Fibroblast of lung (primary cell): ENCODE data around the gene DNAH17. TPM values are rescaled to one million over a fixed set of nuclear protein-coding genes. Genes with fewer than 3 reads are reported as not detected.
A peak's percentile ranks its signal among the peaks of the same experiment; 100 is the strongest.

Source experiments
- DNase-seq, 2 donors: peaks; one replicate each; pipeline versions ENCODE4 v3.0.0 to v3.0.0-alpha.2; 2010; ENCODE audit warnings: low read depth in 2 of 2
- H2AFZ ChIP-seq: 2 replicates; pipeline ENCODE4 v1.5.1; 2012; ENCODE audit warnings: low read length, control low read depth, inconsistent platforms
- H3K27ac ChIP-seq: 2 replicates; pipeline ENCODE4 v1.5.1; 2011; ENCODE audit warnings: low read length, control low read depth; ENCODE audit not compliant: insufficient read depth
- H3K27me3 ChIP-seq: 2 replicates; pipeline ENCODE4 v1.5.1; 2011; ENCODE audit warnings: mild to moderate bottlenecking, low read length; ENCODE audit not compliant: control insufficient read depth, insufficient read depth
- H3K36me3 ChIP-seq: 2 replicates; pipeline ENCODE4 v1.5.1; 2011; ENCODE audit warnings: low read length; ENCODE audit not compliant: control insufficient read depth, insufficient read depth
- H3K4me1 ChIP-seq: 2 replicates; pipeline ENCODE4 v1.5.1; 2011; ENCODE audit warnings: low read length; ENCODE audit not compliant: control insufficient read depth, insufficient read depth; ENCODE audit errors: extremely low read depth
- H3K4me2 ChIP-seq: 2 replicates; pipeline ENCODE4 v1.5.1; 2011; ENCODE audit warnings: low read length, control low read depth; ENCODE audit not compliant: insufficient read depth; ENCODE audit errors: extremely low read depth
- H3K4me3 ChIP-seq, 4 experiments: fragments of 200-600 bp in 1 of 4; sonication (generic) in 1 of 4; replicated peaks in 1 of 4; 2 replicates each; pipeline ENCODE4 v1.5.1; 2011 to 2016; ENCODE audit warnings: low read length in 4 of 4, low read depth in 3 of 4, mild to moderate bottlenecking in 3 of 4, control low read depth in 2 of 4, inconsistent platforms in 1 of 4, mixed read lengths in 1 of 4; ENCODE audit not compliant: insufficient read depth in 1 of 4; ENCODE audit errors: control extremely low read depth in 1 of 4
- H3K79me2 ChIP-seq: 2 replicates; pipeline ENCODE4 v1.5.1; 2012; ENCODE audit warnings: mild to moderate bottlenecking, low read length, inconsistent platforms; ENCODE audit not compliant: control insufficient read depth, insufficient read depth
- H3K9ac ChIP-seq: 2 replicates; pipeline ENCODE4 v1.5.1; 2011; ENCODE audit warnings: mild to moderate bottlenecking, low read length, control low read depth; ENCODE audit not compliant: insufficient read depth
- H3K9me3 ChIP-seq: 2 replicates; pipeline ENCODE4 v1.5.1; 2012; ENCODE audit warnings: low read depth, low read length; ENCODE audit not compliant: control insufficient read depth, insufficient read depth
- H4K20me1 ChIP-seq: 2 replicates; pipeline ENCODE4 v1.5.1; 2011; ENCODE audit warnings: low read length; ENCODE audit not compliant: control insufficient read depth, insufficient read depth; ENCODE audit errors: extremely low read depth
- EZH2 ChIP-seq: IDR thresholded peaks from 2 replicates; pipeline ENCODE4 v1.5.1; 2012; ENCODE audit warnings: low read length, control low read depth, mild to moderate bottlenecking; ENCODE audit errors: missing control alignments
- polyA plus RNA-seq, 2 donors: library from polyadenylated mRNA; depleted of rRNA in 1 of 2; stranded (reverse) in 1 of 2; unstranded in 1 of 2; fragments of >200 nt; gene quantifications; 2 replicates each; pipeline ENCODE4 v1.2.1, GENCODE V29; 2011 to 2012; ENCODE audit warnings: missing spikeins in 1 of 2
- total RNA-seq: library from RNA; depleted of rRNA; stranded (reverse); fragments of >200 nt; gene quantifications from 2 replicates; pipeline ENCODE4 v1.2.1, GENCODE V29; 2014
- TF ChIP-seq, protein P1 (sequence below), 2 donors: IDR thresholded peaks in 1 of 2; conservative IDR thresholded peaks in 1 of 2; 1 replicate in 1 of 2; 2 replicates in 1 of 2; pipeline ENCODE4 v1.5.1; 2011 to 2012; ENCODE audit warnings: low read length in 2 of 2, control low read depth in 1 of 2, inconsistent platforms in 1 of 2, low read depth in 1 of 2, mild to moderate bottlenecking in 1 of 2

DNAH17 gene
- total and polyA plus RNA-seq, 2 donors (not counting 1 experiment from before 2014, with no cell fraction given) = not detected

DNA sequence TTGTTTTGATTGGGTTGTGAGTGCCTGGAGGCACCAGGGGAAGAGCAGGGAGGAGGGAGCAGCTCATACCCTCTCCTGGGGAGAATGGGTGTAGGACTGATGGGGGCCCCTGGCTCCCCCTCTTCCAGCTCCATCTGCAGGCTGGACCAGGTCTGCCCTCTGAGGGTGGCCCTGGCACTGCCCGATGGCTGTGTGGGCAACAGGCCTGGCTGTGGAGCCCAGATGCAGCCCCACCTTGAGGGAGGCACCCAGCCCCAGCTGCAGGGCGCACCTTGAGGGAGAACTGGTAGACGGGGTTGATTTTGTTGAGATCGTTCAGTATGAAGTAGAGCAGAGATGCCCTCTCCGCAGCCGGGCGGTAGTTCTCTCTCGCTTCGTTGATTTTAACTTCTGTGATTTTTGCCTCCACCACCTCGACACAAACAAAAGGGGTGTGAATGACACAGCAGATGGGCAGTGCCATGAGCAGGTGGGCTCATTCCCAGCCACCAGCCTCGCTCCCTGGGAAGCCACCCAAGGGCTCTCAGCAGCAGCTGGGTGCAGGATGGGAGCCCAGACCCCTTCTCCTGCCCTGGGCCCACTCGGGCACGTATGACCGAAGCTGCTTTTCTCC, 127.1 kb downstream of the DNAH17 start:
- H3K4me3 ChIP-seq = no peak overlapping the region
- no peak overlapping the region for H3K27ac ChIP-seq

GRCh38 chr17:78448356-78448993, 128.7 kb downstream of the DNAH17 start:
- Histone ChIP-seq H3K79me2 (no peaks in the 10 kb centered on the region), H3K9ac (no peak overlapping the region), H3K27me3 (no peaks in the 10 kb centered on the region), H3K4me3 (no peak overlapping the region), H3K4me1 (no peaks in the 10 kb centered on the region), H3K27ac (no peak overlapping the region), H4K20me1 (no peaks in the 10 kb centered on the region), H3K9me3 (no peaks in the 10 kb centered on the region), H3K4me2 (no peak overlapping the region), H2AFZ (no peak overlapping the region), H3K36me3 (no peaks in the 10 kb centered on the region)
- DNase-seq = no peak
- no peak for TF ChIP-seq EZH2
- TF ChIP-seq, protein P1, sequence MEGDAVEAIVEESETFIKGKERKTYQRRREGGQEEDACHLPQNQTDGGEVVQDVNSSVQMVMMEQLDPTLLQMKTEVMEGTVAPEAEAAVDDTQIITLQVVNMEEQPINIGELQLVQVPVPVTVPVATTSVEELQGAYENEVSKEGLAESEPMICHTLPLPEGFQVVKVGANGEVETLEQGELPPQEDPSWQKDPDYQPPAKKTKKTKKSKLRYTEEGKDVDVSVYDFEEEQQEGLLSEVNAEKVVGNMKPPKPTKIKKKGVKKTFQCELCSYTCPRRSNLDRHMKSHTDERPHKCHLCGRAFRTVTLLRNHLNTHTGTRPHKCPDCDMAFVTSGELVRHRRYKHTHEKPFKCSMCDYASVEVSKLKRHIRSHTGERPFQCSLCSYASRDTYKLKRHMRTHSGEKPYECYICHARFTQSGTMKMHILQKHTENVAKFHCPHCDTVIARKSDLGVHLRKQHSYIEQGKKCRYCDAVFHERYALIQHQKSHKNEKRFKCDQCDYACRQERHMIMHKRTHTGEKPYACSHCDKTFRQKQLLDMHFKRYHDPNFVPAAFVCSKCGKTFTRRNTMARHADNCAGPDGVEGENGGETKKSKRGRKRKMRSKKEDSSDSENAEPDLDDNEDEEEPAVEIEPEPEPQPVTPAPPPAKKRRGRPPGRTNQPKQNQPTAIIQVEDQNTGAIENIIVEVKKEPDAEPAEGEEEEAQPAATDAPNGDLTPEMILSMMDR (conservative IDR thresholded peaks at IDR 0.05 in 1 of 2, IDR thresholded peaks at IDR 0.05 in 1 of 2; ENCODE audit: low read depth in 1 of 2, low read length in 2 of 2) = peak in 1 of 2 donors; percentile 17

More for the DNA sequence above, 127.1 kb downstream of the DNAH17 start:
- Histone ChIP-seq H3K9me3 (no peaks in the 10 kb centered on the region), H3K27me3 (no peaks in the 10 kb centered on the region), H3K79me2 (no peaks in the 10 kb centered on the region), H4K20me1 (no peaks in the 10 kb centered on the region), H3K9ac (no peak overlapping the region), H3K4me2 (no peak overlapping the region), H3K36me3 (no peaks in the 10 kb centered on the region), H2AFZ (no peak overlapping the region), H3K4me1 (no peaks in the 10 kb centered on the region)
- TF ChIP-seq, protein P1 (conservative IDR thresholded peaks at IDR 0.05 in 1 of 2, IDR thresholded peaks at IDR 0.05 in 1 of 2; ENCODE audit: low read depth in 1 of 2, low read length in 2 of 2) = no peak
- no peak for TF ChIP-seq EZH2
- DNase-seq = no peak

DNA sequence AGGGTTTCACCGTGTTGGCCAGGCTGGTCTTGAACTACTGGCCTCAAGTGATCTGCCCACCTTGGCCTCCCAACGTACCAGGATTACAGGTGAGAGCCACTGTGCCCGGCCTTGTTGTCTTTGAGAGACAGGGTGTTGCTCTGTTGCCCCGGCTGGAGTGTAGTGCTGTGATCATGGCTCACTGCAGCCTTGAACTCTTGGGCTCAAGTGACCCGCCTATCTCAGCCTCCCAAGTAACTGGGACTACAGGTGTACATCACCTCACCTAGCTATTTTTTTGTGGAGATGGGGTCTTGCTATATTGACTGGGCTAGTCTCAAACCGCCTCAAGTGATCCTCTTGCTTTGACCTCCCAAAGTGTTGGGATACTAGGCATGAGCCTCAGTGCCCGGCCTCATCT, 130.4 kb downstream of the DNAH17 start:
- no peaks in the 10 kb centered on the region for H3K9me3 ChIP-seq
- H3K36me3 ChIP-seq = no peaks in the 10 kb centered on the region
- H3K27ac ChIP-seq = no peak overlapping the region
- H3K4me2 ChIP-seq = no peak overlapping the region
- H3K79me2 ChIP-seq = no peaks in the 10 kb centered on the region
- H3K9ac ChIP-seq = no peak overlapping the region
- no peaks in the 10 kb centered on the region for H3K4me1 ChIP-seq
- no peak for DNase-seq
- H3K4me3 ChIP-seq = no peak overlapping the region
- no peak for TF ChIP-seq EZH2
- TF ChIP-seq, protein P1 (conservative IDR thresholded peaks at IDR 0.05 in 1 of 2, IDR thresholded peaks at IDR 0.05 in 1 of 2; ENCODE audit: low read depth in 1 of 2, low read length in 2 of 2) = no peak
- H2AFZ ChIP-seq = no peak overlapping the region
- no peaks in the 10 kb centered on the region for H3K27me3 ChIP-seq
- H4K20me1 ChIP-seq = no peaks in the 10 kb centered on the region
